Measurements from ENCODE around the gene DCAF11.

DNA sequence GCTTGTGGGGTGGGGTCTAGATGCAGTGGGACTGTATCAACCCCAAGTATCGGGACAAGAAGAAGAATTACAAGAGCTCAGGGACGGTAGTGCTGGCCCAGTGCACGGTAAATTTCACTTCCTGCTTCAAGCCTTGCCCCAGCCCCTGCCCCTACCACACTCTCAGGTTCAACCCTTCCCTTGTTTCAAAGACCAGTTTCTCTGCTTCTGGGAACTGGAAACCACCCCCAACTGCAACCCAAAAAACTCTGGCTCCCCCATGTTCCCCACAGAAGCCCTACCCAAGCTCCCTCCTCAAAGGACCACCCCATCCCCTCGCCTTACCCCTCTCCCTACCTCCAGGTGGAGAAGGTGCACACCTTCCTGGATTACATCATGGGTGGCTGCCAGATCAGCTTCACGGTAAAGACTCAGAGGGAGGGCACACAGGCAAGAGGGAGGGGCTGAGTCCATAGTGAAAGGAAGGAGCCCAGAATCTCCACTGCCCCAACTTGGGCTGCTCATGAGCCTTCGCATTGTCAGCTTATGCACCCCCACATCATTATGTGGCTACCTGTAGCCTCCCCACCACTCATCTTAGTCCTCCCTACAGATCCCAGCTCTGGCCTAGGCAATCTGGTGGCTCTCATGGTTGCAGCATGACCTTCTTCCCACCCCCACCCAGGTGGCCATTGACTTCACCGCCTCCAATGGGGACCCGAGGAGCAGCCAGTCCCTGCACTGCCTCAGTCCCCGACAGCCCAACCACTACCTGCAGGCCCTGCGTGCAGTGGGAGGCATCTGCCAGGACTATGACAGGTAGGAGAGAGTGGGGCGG is 38.9 kb upstream of the DCAF11 start:
- no peak for TF ChIP-seq POLR2AphosphoS5 (IDR thresholded peaks at IDR 0.05; ENCODE audit: low read depth, low read length)
- TF ChIP-seq POLR2A (IDR thresholded peaks at IDR 0.05; ENCODE audit: low read depth, low read length): no peak
